GM20000 (cell line): ENCODE results near the gene ITGA1.

ENCODE experiments used
- DNase-seq: peaks from one replicate; pipeline ENCODE4 v3.0.0; 2012; ENCODE audit warnings: low spot score
- CTCF ChIP-seq: IDR thresholded peaks from 2 replicates; pipeline ENCODE4 v1.5.1; 2012; ENCODE audit warnings: mild to moderate bottlenecking, control low read depth; ENCODE audit errors: extremely low read depth, missing control alignments

ITGA1 gene

GRCh38 chr5:52895075-52895474 is 107.4 kb downstream of the ITGA1 start:
- no peak for DNase-seq
- TF ChIP-seq CTCF = no peak

- no peak for TF ChIP-seq CTCF
- DNase-seq = no peak
Observed at GRCh38 chr5:52895572-52896413, 108.1 kb downstream of the ITGA1 start.

GRCh38 chr5:52896534-52897237 is 109.0 kb downstream of the ITGA1 start:
- TF ChIP-seq CTCF = no peak
- no peak for DNase-seq

GRCh38 chr5:52897238-52897614 is 109.5 kb downstream of the ITGA1 start:
- no peak for DNase-seq
- no peak for TF ChIP-seq CTCF

GRCh38 chr5:52898961-52899680 is 111.4 kb downstream of the ITGA1 start:
- no peak for DNase-seq
- no peak for TF ChIP-seq CTCF

- no peak for DNase-seq
- TF ChIP-seq CTCF = no peak
Observed at GRCh38 chr5:52903142-52903541, 115.4 kb downstream of the ITGA1 start.

GRCh38 chr5:52906343-52906742 is 118.6 kb downstream of the ITGA1 start:
- TF ChIP-seq CTCF = no peak

More at GRCh38 chr5:52906343-52906742, 118.6 kb downstream of the ITGA1 start:
- DNase-seq = no peak
